Sigmoid colon (tissue), 4 donors: ENCODE data around the gene ZNF211.

Experiments
- EP300 ChIP-seq, 4 donors: sonication (generic); formaldehyde crosslinking; IDR thresholded peaks; one replicate each; pipeline ENCODE4 v1.6.1; 2017; ENCODE audit warnings: antibody characterized with exemption in 4 of 4
- TF ChIP-seq, protein P1 (sequence below), 4 experiments: fragments of 450-650 bp in 3 of 4; fragments of 200-600 bp in 1 of 4; IDR thresholded peaks; one replicate each; pipeline ENCODE4 v1.5.1; 2016 to 2019; ENCODE audit warnings: antibody characterized with exemption in 4 of 4, mild to moderate bottlenecking in 3 of 4, moderate library complexity in 2 of 4

DNA sequence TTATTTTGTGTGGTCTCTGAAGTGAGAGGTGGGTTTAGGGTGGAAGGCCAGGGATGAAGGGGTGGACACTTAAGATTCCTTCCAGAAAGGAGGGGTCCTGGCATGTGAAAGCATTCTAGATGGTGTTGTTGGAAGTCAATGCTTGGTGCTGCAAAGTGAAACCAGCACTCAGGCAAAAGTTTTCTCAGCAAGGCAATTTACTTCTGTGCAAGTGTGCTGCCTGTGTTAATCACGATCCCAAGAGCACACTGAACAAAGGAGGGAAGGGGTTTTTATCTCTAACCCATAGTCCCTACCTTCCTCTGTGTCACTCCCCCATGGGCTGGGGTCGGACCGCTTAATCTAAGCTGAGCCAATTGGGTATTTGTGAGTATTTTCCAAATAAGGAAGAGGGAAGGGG is 17.6 kb upstream of the ZNF211 start:
- TF ChIP-seq, protein P1, sequence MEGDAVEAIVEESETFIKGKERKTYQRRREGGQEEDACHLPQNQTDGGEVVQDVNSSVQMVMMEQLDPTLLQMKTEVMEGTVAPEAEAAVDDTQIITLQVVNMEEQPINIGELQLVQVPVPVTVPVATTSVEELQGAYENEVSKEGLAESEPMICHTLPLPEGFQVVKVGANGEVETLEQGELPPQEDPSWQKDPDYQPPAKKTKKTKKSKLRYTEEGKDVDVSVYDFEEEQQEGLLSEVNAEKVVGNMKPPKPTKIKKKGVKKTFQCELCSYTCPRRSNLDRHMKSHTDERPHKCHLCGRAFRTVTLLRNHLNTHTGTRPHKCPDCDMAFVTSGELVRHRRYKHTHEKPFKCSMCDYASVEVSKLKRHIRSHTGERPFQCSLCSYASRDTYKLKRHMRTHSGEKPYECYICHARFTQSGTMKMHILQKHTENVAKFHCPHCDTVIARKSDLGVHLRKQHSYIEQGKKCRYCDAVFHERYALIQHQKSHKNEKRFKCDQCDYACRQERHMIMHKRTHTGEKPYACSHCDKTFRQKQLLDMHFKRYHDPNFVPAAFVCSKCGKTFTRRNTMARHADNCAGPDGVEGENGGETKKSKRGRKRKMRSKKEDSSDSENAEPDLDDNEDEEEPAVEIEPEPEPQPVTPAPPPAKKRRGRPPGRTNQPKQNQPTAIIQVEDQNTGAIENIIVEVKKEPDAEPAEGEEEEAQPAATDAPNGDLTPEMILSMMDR (IDR thresholded peaks at IDR 0.05), result no peak
- TF ChIP-seq EP300 (IDR thresholded peaks at IDR 0.05), result no peak
